ENCODE results near the gene NMUR2.

The NMUR2 gene

DNA sequence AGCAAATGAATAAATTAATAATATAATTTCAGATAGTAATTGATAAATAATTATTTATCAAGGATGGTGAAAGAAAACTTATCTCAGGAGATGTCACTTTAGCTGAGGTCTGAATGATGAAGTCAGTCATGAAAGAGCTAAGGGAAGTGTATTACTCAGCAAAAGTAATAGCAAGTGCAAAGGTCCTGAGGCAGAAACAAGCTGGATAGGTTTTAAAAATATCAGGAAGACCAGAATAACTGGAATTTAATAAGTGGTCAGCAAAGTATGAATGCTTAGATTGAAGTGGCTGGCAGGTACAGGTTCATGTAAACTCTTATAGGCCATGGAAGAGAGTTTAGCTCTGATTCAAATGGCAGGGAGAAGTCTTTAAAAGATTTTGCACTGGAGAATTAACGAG is 1.0 kb upstream of the NMUR2 start:
- no peaks in the 10 kb centered on the region for H3K36me3 ChIP-seq (ENCODE audit: insufficient read depth, low read length)
- H3K9ac ChIP-seq (ENCODE audit: low read depth, low read length, poor library complexity, severe bottlenecking): no peak overlapping the region
- H2AFZ ChIP-seq (ENCODE audit: low read length): no peak overlapping the region
- no peaks in the 10 kb centered on the region for H3K79me2 ChIP-seq (ENCODE audit: insufficient read depth, low read length)
- H3K4me2 ChIP-seq (ENCODE audit: low read depth, low read length, poor library complexity, severe bottlenecking): no peak overlapping the region
- H3K9me3 ChIP-seq (ENCODE audit: insufficient read depth, low read depth, low read length): no peaks in the 10 kb centered on the region
- H3F3A ChIP-seq (ENCODE audit: low read depth): no peaks in the 10 kb centered on the region
- H3K4me3 ChIP-seq (ENCODE audit: low read length, poor library complexity, severe bottlenecking): no peak overlapping the region
- no peaks in the 10 kb centered on the region for H3K9me2 ChIP-seq (replicated peaks; ENCODE audit: low read depth, low read length)
- H3K4me1 ChIP-seq (ENCODE audit: insufficient read depth, low read length, poor library complexity, severe bottlenecking): no peaks in the 10 kb centered on the region
- TF ChIP-seq, protein P1, sequence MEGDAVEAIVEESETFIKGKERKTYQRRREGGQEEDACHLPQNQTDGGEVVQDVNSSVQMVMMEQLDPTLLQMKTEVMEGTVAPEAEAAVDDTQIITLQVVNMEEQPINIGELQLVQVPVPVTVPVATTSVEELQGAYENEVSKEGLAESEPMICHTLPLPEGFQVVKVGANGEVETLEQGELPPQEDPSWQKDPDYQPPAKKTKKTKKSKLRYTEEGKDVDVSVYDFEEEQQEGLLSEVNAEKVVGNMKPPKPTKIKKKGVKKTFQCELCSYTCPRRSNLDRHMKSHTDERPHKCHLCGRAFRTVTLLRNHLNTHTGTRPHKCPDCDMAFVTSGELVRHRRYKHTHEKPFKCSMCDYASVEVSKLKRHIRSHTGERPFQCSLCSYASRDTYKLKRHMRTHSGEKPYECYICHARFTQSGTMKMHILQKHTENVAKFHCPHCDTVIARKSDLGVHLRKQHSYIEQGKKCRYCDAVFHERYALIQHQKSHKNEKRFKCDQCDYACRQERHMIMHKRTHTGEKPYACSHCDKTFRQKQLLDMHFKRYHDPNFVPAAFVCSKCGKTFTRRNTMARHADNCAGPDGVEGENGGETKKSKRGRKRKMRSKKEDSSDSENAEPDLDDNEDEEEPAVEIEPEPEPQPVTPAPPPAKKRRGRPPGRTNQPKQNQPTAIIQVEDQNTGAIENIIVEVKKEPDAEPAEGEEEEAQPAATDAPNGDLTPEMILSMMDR (conservative IDR thresholded peaks at IDR 0.05; ENCODE audit: low read length): no peak
- TF ChIP-seq EZH2phosphoT487 (IDR thresholded peaks at IDR 0.05; ENCODE audit: borderline replicate concordance): no peak
- no peaks in the 10 kb centered on the region for H4K20me1 ChIP-seq (ENCODE audit: insufficient read depth, low read length, poor library complexity, severe bottlenecking)
- H3K27me3 ChIP-seq (ENCODE audit: insufficient read depth, low read length, poor library complexity, severe bottlenecking): no peaks in the 10 kb centered on the region

DNA sequence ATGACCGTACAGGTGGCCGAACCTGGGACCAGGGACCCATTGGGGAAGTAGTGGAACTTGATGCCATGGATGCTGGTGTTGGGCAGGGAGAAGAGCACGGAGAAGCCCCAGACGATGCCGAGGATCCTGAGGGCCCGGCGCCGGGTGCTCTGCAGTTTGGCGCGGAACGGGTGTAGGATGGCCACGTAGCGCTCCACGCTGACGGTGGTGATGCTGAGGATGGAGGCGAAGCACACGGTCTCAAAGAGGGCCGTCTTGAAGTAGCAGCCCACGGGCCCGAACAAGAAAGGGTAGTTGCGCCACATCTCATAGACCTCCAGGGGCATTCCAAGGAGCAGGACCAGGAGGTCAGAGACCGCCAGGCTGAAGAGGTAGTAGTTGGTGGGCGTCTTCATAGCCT is 585 bp downstream of the NMUR2 start:
- Histone ChIP-seq H3K4me3 (ENCODE audit: low read length, poor library complexity, severe bottlenecking) (no peak overlapping the region), H3K9me2 (replicated peaks; ENCODE audit: low read depth, low read length) (no peaks in the 10 kb centered on the region), H3K4me1 (ENCODE audit: insufficient read depth, low read length, poor library complexity, severe bottlenecking) (no peaks in the 10 kb centered on the region), H3F3A (ENCODE audit: low read depth) (no peaks in the 10 kb centered on the region), H3K9me3 (ENCODE audit: insufficient read depth, low read depth, low read length) (no peaks in the 10 kb centered on the region), H4K20me1 (ENCODE audit: insufficient read depth, low read length, poor library complexity, severe bottlenecking) (no peaks in the 10 kb centered on the region), H2AFZ (ENCODE audit: low read length) (no peak overlapping the region), H3K27me3 (ENCODE audit: insufficient read depth, low read length, poor library complexity, severe bottlenecking) (no peaks in the 10 kb centered on the region), H3K4me2 (ENCODE audit: low read depth, low read length, poor library complexity, severe bottlenecking) (no peak overlapping the region), H3K9ac (ENCODE audit: low read depth, low read length, poor library complexity, severe bottlenecking) (no peak overlapping the region), H3K36me3 (ENCODE audit: insufficient read depth, low read length) (no peaks in the 10 kb centered on the region), H3K79me2 (ENCODE audit: insufficient read depth, low read length) (no peaks in the 10 kb centered on the region)
- no peak for TF ChIP-seq EZH2phosphoT487 (IDR thresholded peaks at IDR 0.05; ENCODE audit: borderline replicate concordance)
- TF ChIP-seq, protein P1 (conservative IDR thresholded peaks at IDR 0.05; ENCODE audit: low read length): no peak

DNA sequence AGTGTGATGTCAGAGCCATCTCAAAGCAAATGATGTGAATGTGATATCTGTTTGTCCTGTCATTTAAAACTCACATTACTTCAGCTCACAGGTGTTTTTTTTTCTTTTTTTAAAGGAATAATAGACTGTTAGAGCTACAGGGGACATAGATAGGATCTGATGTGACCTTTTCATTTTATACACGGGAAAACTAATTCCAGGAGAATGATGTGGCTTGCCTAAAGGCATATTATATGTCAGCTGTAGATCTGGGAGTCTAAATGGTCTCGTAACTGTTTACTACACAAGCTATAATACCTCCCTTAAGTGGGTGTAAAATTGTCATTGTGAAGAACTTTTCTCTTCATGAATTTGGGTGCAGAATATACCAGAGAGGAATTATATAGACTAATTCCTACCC is 2.0 kb downstream of the NMUR2 start:
- no peaks in the 10 kb centered on the region for H3K9me3 ChIP-seq (ENCODE audit: insufficient read depth, low read depth, low read length)

More for the DNA sequence above, 2.0 kb downstream of the NMUR2 start:
- Histone ChIP-seq H3F3A (ENCODE audit: low read depth) (no peaks in the 10 kb centered on the region), H3K4me2 (ENCODE audit: low read depth, low read length, poor library complexity, severe bottlenecking) (no peak overlapping the region), H3K79me2 (ENCODE audit: insufficient read depth, low read length) (no peaks in the 10 kb centered on the region), H3K4me1 (ENCODE audit: insufficient read depth, low read length, poor library complexity, severe bottlenecking) (no peaks in the 10 kb centered on the region), H4K20me1 (ENCODE audit: insufficient read depth, low read length, poor library complexity, severe bottlenecking) (no peaks in the 10 kb centered on the region), H3K27me3 (ENCODE audit: insufficient read depth, low read length, poor library complexity, severe bottlenecking) (no peaks in the 10 kb centered on the region), H3K9me2 (replicated peaks; ENCODE audit: low read depth, low read length) (no peaks in the 10 kb centered on the region), H2AFZ (ENCODE audit: low read length) (no peak overlapping the region), H3K36me3 (ENCODE audit: insufficient read depth, low read length) (no peaks in the 10 kb centered on the region), H3K9ac (ENCODE audit: low read depth, low read length, poor library complexity, severe bottlenecking) (no peak overlapping the region), H3K4me3 (ENCODE audit: low read length, poor library complexity, severe bottlenecking) (no peak overlapping the region)
- TF ChIP-seq EZH2phosphoT487 (IDR thresholded peaks at IDR 0.05; ENCODE audit: borderline replicate concordance): no peak
- TF ChIP-seq, protein P1 (conservative IDR thresholded peaks at IDR 0.05; ENCODE audit: low read length): no peak

Measured in Loucy (cell line).